NOMO-1 treated with dmso at 0.1 percent for 144 hours (cell line): Measurements from ENCODE around the gene MKNK2.
"Not testable (repeated sequence)": the region's sequence is repeated elsewhere in the genome, so short reads cannot be mapped to it uniquely, and the experiment has no call there.

Experiments used
- DNase-seq: peaks from one replicate; lab custom pipeline; 2025; ENCODE audit not compliant: unreplicated experiment; lab: John Stamatoyannopoulos, UW

MKNK2 gene

DNA sequence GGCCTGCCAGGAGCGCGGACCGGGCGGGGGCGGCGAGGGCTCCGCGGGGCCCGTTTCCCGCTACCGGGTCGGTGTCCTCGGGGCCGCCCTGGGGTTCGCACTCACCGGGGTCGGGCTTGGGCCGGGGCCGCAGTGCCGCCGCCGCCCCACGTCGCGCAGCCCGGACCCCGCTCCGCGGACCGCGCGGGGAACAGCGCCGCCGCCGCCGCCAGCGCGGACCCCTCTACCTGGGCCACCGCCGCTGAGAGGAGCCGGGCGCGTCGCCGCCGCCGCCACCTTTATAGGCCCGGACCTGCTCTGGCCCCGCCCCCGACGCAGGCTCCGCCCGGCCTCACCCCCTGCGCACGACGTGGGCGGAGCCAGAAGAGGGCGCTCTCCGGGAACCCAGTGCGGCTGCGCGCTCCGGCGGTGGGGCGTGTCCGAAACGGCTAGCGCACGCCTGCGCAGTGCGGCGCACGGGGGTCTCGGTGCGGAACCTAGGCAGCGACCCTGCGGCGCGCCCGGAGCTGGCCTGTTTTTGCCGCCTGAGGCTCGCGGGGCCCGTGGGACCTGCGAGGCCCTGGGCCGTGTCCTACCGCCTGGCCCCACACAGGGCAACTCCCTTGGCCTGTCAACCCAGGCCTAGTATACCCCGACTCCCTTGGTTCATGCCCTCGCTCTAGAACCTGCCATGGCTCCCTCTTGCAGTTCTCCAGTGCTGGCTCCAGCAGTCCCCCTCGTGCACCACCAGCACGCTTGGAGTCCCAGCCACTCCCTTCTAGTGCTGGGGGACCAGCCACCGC, at the start of gene MKNK2:
TSS of gene MKNK2 (minus strand) at position 254 of the 782 bp plus-strand sequence. CDS start 393 bp downstream, outside the sequence.
- DNase-seq = peak; percentile 74

DNA sequence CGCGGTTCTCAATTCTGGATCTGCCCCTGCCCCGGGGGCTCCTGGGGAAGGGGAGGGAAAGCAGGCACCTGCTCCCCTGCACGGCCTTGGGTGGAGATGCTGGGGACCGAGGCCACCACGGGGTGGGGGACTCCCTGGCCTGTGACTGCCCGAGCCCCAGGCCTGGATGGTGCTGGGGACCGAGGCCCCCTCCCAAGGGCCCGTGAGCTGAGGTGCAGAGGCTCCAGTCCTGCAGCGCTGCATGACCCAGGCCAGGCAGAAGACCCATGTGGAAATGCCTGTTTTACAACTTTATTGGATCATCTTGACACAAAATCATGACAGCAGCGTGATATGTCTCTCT, 49.6 kb upstream of the MKNK2 start:
- no peak for DNase-seq

DNA sequence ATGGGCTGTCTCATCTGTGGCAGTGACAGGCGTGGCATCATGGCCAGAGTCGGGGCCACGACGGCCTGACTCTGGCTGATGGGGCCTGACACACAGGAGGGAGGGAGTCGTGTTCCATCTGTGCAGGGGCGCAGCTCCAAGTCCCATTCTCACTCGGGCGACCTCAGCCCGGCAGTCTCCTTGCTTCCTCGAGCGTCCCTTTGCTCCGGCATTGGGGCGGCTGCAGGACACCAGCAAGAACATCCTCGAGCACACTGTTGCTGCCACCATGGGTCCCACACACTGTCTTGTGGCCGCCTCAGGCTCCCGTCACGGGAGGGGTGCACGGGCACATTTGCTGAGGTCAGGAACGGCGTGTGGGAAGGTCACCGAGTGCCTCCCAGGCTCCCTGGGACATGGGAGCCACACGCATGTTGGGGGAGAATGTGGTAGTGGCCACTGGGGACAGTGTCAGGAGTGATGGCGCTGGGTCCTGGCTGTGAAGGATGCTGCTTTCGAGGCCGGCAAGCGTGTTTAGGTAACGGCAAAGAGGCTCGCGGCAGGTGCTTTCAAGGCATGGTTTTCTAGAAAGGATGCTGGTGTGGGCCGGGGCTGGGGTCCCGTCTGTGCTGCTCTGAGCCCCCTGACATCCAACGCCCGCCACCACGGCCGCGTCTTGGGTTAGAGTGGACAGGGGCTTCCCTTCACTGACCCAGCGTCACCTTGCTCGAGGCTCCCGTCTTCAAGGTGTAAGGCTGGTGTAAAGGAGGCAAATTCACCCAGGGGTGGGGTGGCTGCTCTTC, 49.1 kb upstream of the MKNK2 start:
- DNase-seq = no peak

GRCh38 chr19:2099054-2099501, 48.0 kb upstream of the MKNK2 start:
- DNase-seq = no peak

GRCh38 chr19:2097886-2098327, 46.9 kb upstream of the MKNK2 start:
- no peak for DNase-seq

- DNase-seq = no peak
Measured at GRCh38 chr19:2097203-2097885, 46.3 kb upstream of the MKNK2 start.

GRCh38 chr19:2096480-2097202, 45.6 kb upstream of the MKNK2 start, which contains the start of gene IZUMO4:
IZUMO4 (plus strand) TSS chr19:2096915; CDS start chr19:2096946, 31 bp downstream.
- DNase-seq = peak; percentile 96

- DNase-seq = peak; percentile 87
Measured at GRCh38 chr19:2096034-2096479, 45.0 kb upstream of the MKNK2 start, which contains the start of gene MOB3A. MOB3A (minus strand) TSS chr19:2096326; CDS start chr19:2078560, 17,766 bp downstream.

DNA sequence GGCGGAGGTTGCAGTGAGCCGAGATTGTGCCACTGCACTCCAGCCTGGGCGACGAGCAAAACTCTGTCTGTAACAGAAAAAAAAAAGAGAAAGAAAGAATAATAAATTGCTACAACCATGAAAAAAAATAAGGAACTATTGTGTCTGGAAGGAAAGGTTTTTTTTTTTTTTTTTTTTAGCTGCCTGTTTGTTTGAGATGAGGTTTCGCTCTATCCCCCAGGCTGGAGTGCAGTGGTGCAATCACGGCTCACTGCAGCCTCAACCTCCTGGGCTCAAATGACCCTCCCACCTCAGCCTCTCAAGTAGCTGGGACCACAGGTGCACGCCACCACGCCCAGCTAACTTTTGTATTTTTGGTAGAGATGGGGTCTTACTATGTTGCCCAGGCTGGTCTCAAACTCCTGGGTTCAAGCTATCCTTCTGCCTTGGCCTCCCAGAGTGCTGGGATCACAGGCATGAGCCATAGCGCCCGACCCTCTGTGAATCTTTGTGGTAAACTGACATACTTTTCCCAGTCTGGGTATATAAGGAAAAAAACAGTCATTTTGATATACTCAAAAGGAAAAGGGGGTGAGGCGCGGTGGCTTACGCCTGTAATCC, 41.0 kb upstream of the MKNK2 start:
- DNase-seq = not testable (repeated sequence)

- DNase-seq = no peak
Measured at GRCh38 chr19:2089727-2090053, 38.6 kb upstream of the MKNK2 start.

- DNase-seq = no peak
Measured at GRCh38 chr19:2089001-2089711, 38.1 kb upstream of the MKNK2 start.

GRCh38 chr19:2087621-2088100, 36.6 kb upstream of the MKNK2 start:
- DNase-seq = peak; percentile 29

- DNase-seq = not testable (repeated sequence)
Measured at GRCh38 chr19:2086695-2087620, 35.9 kb upstream of the MKNK2 start.

DNA sequence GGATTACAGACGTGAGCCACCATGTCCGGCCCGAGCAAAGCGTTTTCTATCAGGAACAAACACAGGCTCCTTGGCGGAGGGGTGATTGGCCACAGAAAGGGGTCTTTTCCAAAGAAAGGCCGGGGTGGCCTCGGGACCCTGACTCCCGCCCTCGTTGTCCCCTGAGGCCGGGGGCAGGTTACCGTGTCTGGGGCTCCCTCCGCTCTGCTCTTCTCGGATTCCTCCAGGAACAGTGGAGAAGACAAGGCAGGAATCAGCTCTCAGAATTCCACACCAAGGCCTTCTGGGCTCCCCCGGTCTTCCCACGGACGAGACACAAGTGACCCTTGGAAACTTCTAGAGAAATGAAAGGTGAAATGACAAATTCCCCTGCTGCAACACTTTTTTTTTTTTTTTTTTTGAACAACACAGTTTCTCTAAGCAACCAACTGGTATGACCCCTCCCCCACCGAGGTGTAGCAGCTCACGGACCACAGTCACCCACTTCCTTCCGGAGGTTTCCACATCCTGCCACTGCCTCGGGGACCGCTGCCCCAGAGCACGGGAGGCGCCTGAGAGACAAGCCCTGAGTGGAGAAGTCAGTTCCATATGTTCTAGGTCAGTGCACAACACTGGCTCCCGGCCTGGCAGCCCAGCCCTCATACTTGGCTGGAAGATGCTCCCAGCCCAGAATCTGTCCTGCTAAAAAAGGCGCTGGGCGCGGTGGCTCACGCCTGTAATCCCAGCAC, 34.1 kb upstream of the MKNK2 start:
- DNase-seq = peak; percentile 99

DNA sequence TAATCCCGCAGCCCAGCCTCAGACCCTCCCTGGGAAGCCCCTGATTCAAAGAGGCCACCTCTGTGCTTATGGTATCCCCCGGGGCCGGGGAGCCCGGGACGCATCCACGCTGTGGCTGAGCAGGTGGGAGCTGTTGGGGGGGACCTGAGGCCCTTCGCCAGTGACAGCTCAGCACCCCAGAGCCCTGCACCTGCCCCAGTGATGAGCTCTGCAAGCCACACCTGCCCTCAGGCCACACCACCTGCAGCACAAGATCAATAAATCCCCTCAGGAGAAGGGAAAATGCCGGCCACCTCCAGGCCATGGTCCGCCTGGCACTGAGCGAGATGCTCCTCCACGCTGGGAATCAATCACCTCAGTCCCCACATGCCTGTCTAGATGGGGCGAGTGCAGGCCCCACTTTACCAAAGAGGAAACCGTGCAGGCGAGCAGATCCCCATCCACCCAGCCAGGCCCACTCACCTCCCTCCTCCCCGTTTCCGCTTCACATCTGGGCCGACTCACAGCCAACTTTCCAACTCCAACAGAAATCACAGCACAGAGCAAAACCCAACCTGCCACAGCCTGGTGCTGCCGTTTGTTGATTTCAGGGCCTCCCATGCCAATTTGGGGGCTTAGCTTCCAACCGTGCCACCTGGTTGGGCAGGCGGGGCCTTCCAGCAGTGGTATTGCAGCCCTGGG, 32.3 kb upstream of the MKNK2 start:
- DNase-seq = peak; percentile 38

DNA sequence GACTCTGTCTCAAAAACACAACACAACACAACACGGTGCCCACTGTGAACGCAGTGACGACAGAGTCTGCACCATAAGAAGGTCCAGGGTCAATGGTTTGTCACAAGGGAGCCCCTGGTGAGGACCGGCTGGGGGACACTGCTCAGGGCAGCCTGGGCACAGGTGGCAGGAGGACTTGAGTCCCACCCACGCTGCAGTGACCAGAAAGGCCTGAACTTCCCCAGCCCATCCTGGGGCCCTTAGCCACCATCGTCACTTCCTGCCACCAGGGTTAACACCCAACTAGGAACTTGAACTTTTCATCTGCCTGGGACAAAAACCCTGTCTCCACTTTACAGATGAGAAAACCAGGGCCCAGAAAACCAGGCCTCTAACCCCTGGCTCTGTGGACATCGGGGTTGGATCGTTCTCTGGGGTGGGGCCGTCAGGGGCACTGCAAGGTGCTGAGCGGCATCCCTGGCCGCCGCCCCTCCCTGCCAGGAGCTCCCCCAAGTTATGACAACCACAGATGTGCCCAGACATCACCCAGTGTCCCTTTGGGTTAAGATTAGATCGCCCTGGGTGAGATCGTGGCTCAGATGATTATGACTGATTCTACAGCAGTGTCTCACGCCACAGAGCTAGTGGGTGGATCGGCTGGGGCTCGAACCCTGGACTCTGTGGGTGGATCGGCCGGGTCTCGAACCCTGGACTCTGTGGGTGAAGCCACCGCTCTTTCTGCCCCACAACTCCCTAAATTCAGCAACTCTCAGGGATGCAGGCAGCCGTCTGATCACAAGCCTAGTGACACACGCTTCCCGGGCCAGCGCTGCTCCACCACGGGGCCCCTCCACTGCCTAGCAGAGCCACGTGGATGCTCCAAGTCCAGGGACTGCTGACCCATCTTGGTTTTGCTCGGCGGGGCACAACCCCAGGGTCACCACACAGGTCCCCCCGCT, 31.1 kb upstream of the MKNK2 start:
- DNase-seq = peak; percentile 66
